T-helper 1 cell treated with Interleukin-12 subunit alpha and Interleukin-12 subunit beta and Interleukin-4 antibody, amounts not matched to agents 30 ng/mL and 1 ng/mL, for 36 hours (primary cell): ENCODE measurements around the gene HSPA1B. TPM values are rescaled to one million over a fixed set of nuclear protein-coding genes. Genes with fewer than 3 reads are reported as not detected.

Source experiments
- intact Hi-C: fragments of 100-400 bp; cut with micrococcal nuclease; formaldehyde crosslinking; loops from one replicate; pipeline ENCODE4 v1.15.1; 2024
- total RNA-seq: library from RNA; stranded (reverse); gene quantifications from 2 replicates; pipeline ENCODE4 v1.2.3, GENCODE V29; 2022

The HSPA1B gene
- 82.7 and 85.0 TPM in 2 replicates for total RNA-seq

GRCh38 chr6:31827286-31828079, at the start of gene HSPA1B:
TSS of gene HSPA1B (plus strand) at chr6:31827738. CDS start at chr6:31827951, 213 bp downstream.
- intact Hi-C loops, result loop anchor here (1.0 to 10.0 kb wide), 9 partner anchors 21 to 1017 kb away; partner anchors contain the start of genes ABHD16A, BAG6, DDAH2 and LSM2

DNA sequence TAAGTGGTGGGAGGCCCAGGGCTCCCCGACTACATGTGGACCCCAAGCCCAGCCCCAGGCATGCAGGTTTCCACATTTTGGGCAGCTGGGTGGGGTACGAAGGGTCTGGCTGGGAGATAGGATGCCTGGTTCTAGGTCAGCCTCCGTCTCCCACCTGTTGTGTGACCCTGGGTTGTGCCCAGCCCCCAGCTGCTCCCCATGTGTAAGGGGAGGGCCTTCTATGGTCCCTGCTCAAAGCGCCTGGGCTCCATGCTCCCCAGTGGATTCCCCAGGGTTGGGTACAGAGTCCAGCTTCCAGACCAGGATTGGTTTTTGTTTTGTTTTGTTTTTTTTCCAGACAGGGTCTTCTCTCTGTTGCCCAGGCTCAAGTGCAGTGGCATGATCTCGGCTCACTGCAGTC, 49.3 kb upstream of the HSPA1B start:
- intact Hi-C loops, result no loop called here

GRCh38 chr6:31778999-31779885, 48.3 kb upstream of the HSPA1B start:
- intact Hi-C loops, result no loop called here

DNA sequence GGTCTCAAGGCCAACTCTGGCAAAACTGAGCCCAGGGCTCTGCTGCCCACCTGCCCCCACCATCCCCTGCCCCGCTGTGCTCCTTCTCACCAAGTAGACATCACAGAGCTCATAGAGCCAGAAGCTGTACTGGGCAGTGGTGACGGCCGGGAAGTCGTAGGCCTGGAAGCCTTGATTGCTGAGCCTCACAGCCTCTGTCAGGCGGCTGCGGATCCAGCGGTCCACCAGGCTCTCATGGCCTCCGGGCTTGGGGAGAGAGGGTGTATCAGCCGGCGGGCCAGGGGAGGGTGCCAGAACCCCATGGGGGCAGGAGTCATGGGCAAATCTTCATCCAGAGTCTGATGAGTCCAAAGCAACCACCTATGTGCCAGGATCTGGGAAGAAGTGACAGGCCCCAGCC, 47.6 kb upstream of the HSPA1B start:
- intact Hi-C loops, result no loop called here

GRCh38 chr6:31780507-31781243, 46.9 kb upstream of the HSPA1B start:
- intact Hi-C loops, result no loop called here

DNA sequence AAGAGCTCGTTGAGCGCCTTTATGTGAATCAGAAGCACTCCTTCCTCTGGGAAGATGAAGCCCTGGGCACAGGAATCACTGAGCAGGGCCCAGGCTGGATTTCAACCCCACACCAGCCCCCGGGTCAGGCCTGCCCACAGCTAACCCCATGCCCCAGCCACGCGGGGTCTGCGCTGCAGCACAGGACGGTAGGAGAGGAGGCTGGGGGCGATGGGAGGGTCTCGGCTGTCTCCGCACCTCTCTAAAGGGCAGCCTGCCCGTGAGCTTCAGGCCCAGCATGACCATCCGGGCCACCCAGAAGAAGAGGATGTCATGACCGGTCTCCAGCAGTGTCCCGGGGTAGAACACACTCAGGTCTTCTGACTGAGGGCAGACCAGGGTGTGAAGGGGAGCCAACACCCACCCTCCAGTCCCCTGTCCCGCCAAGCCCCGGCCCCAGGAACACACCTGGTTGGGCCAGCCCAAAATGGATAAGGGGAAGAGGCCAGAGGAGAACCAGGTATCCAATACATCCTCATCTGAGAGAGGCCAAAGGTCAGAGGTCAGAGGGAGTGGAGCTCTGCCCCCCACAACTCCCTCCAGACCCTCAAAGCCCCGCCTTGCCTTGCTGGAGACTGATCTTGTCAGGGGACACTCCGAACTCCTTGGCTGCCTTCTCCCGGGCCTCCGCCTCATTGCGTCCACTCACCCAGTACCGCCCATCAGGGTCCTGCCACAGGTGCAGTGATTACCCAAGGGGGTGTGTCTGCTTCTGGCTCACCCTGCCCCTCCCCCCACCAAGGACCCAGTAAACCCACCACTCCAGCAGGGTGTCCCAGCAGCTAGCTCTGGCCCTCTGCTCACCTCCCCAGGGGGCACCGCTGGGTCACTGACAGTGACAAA, 46.1 kb upstream of the HSPA1B start:
- intact Hi-C loops, result no loop called here

DNA sequence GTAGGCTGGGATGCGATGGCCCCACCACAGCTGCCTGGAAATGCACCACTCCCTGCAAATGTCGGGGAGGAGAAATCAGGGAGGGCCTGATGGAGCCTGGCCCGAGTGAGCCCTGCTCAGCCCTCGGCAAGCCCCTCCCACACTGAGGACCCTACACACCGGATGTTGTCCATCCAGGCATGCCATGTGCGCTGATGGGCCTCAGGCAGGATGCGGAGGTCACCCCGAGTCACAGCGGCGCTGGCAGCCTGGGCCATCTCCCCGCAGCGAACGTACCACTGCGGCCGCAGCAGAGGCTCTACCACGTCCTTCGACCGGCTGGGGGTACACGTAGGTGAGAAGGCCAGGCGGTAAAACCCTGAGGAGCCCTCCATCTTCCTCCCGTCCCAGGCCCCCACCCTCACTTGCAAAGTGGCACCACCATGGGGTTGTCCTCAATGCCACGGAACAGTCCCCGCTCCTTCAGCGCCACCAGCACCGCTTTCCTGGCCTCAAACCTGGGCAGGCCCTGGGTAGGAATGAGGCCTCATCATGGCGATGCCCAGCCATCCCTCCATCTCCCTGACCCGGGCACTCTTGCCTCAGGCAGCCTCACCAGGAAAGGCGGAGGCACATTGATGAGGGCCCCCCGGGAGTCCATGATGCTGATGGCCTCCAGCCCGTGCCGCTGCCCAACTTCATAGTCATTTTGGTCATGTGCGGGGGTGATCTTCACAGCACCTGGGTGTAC, 45.2 kb upstream of the HSPA1B start:
- intact Hi-C loops, result no loop called here

DNA sequence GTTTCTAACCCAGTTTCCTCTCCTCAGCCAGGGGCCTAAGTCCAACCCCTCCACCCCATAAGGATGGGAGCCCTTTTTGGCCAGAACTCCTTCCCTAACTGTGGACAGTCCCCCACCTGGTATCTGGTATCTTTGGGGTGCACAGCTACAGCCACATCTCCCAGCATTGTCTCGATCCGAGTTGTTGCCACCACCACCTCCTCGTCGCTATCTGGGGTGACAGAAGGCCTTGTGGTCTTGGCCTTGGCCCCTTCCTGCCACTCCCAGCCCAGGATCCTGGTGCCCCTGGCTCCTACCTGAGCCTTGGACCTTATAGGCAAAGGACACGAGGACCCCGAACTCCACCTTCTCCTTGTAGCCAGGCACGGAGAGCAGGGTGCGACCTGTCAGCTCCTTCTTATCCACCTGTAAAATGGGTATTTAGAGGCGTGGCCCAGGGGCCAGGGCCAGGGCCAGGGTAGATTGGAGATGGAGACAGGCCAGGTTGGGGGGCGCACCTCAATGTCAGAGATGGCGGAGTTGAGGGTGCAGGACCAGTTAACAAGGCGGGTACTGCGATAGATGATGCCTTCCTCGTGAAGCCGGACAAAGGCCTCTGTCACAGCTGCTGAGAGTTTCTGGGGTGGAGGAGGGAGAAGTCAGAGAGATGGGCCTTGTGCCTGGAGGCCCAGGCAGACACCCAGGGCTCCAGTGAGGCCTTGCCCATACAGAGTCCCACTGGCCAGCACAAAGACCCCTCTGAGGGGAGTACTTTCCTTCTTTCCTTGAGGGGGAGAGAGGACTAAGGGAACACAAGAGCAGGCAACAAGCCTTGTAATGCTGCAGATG, 43.2 kb upstream of the HSPA1B start:
- intact Hi-C loops, result no loop called here

DNA sequence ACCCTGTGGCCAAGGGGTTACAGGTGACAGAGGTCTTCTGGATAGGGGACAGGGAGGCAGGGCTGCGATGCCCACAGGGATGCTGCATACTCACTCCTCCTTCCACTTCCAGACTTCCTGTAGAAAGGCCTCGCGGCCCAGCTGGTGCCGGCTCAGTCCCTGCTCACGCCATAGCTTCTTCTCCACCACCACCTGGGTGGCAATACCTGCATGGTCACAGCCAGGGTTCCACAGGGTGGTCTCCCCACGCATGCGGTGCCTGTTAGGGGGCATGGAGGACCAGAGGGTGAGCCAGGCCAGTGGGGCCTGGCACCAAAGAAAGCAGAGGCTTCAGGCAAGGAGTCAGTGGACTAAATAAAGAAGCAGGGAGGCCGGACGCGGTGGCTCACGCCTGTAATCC, 42.1 kb upstream of the HSPA1B start:
- intact Hi-C loops, result no loop called here

- intact Hi-C loops, result loop anchor here (10.0 kb wide), 1 partner anchor 297 kb away; the partner anchor contains the start of gene MICB
Observed at GRCh38 chr6:31791324-31792089, 36.0 kb upstream of the HSPA1B start.

GRCh38 chr6:31792090-31792374, 35.5 kb upstream of the HSPA1B start:
- intact Hi-C loops, result loop anchor here (10.0 kb wide), 1 partner anchor 297 kb away; the partner anchor contains the start of gene MICB

DNA sequence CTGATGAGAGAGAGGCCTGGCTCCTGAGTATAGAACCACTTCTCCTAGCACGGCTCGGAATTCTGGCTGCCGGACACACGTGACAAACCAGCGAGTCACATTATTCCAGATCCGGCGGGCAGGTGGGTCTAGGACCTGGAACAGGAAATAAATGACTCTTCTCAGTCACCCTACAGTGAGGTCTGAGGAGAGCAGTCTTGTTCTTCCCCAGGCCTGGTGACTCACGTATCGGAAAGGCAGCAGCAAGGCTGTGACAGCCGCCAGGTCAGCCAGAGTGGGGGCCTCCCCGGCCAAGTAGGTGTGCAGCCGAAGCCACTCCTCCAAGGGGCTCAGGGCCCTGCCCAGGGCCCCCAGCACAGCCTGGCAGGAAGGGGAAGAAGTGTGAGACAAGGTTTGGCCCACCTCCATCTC, 34.8 kb upstream of the HSPA1B start:
- intact Hi-C loops, result loop anchor here (10.0 kb wide), 1 partner anchor 298 kb away; the partner anchor contains the start of gene MICB

DNA sequence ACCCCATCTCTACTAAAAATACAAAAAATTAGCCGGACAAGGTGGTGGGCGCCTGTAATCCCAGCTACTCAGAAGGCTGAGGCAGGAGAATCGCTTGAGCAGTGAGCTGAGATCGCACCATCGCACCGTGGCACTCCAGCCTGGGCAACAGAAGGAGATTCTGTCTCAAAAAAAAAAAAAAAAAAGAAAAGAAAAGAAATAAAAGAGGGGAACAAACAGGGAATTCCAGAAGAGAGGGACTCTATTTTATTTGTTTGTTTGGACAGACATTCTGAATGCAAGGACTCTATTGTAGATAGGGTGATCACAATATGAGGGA, 33.7 kb upstream of the HSPA1B start:
- intact Hi-C loops, result loop anchor here (1.0 to 10.0 kb wide), 3 partner anchors 17 to 299 kb away; partner anchors contain the start of genes MICB, NEU1 and VWA7

DNA sequence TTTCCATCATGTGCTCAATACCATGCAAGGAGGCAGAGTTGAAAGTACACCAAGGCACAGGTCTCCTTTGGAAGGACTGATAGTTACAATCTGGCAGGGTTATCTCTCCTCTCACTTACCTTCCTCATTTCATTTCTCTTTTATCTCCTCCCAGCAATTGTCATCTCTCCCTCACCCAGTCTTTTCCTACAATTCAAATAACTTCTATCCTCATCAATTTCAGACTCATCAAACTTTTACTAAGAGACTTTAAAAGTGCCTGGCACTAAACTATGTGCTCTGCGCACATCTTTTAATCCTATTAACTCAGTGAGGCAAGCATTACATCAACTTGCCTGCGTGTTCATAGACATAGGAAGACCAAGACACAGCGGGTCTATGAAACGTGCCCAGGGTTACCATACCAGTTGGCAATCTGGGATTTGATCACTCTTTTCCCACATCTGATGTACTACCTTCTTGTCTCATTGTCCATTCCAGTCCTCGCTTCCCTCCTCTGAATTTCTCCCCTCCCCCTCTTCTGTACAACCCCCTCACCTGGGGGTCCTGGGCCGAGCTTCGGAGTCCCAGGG, 33.2 kb upstream of the HSPA1B start:
- intact Hi-C loops, result loop anchor here (1.0 to 10.0 kb wide), 3 partner anchors 17 to 300 kb away; partner anchors contain the start of genes MICB, NEU1 and VWA7

DNA sequence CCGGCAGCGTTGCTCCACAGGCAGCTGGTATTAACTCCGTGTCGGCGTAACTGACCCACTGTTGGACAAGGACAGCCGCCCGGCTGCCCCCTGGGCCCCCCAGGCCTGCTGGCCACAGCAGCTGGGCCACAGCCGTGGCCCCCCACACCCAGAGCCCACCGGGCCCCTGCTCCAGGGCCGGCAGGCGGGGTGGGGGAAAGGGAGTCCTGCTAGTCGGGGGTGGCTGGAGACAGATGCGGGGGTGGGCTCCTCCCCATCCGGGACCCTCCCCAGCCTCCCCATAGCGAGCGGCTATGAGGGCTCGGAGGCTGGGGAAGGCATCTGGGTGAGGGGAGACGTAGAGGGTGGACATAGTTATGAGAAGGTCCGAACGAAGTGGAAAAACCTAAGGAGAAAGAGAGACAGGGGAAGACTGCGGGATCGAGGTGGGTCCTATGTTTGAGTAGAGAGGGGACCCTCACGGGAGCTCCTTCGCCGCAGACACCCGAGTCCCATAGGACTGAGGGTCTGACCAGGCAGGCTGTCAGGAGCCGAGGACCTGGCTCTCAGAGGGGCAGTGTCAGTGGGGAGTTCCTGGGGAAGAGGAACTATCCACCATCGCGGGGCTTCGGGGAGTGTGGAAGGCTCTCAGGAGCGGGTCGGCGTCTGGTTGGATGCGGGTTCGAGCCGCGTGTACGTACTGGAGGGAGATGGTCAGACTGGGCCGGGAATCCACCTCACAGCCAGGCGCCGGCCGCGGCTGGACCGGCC, 32.5 kb upstream of the HSPA1B start:
- intact Hi-C loops, result loop anchor here (1.0 to 10.0 kb wide), 6 partner anchors 18 to 300 kb away; partner anchors contain the start of genes MICB, NEU1, SKIC2 and VWA7

DNA sequence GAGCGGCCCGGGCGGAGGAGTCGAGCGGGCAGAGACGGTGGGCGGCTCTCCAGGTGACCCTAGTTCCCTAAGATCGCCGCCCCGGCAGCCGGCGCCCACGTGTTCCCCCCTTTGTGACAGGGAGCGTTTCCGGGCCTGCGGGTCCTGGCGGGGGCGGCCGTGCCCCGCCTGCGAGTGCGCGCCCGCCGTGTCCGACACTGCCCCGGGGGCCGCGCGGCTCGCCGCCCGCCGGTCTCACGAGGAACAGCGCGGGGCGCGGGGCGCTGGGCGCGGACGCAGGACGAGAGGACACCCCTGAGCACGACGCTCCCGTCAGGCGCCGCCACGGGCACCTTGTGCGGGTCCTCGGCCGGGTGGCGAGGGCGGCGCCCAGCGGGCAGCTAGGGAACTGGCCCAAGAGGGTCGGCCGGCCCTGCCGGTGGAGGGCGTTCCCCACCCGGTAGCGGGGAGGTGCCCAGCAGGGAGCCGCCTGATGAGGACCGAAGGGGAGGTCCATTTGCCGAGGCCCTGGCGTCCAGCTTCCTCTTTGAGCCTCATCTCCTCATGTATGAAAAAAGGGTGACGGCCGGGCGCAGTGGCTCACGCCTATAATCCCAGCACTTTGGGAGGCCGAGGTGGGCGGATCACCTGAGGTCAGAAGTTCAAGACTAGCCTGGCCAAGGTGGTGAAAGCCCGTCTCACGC, 31.8 kb upstream of the HSPA1B start, which contains the start of gene VARS1:
Gene VARS1, minus strand, starts transcription at position 137 of the 683 bp plus-strand sequence. CDS start 535 bp downstream, outside the sequence.
- intact Hi-C loops, result loop anchor here (1.0 to 10.0 kb wide), 6 partner anchors 19 to 301 kb away; partner anchors contain the start of genes HSPA1A, HSPA1L, MICB and NEU1
